H1 (cell line): Measurements from ENCODE around the gene ANKH. TPM values are rescaled to one million over a fixed set of nuclear protein-coding genes. Genes with fewer than 3 reads are reported as not detected.

Experiments
- CTCF ChIA-PET: fragments of 300-600 bp; sonication (Branson Sonifier 250); formaldehyde crosslinking; loops from one replicate; lab custom pipeline; 2021; ENCODE audit not compliant: partially characterized antibody; lab: Charles Lee
- POLR2A ChIA-PET: fragments of 300-600 bp; sonication (Branson Sonifier 250); formaldehyde crosslinking; loops from one replicate; lab custom pipeline; 2021; ENCODE audit warnings: inconsistent platforms; ENCODE audit not compliant: partially characterized antibody; lab: Charles Lee
- DNase-seq, 2 experiments: peaks; one replicate each; pipeline versions ENCODE4 v3.0.0 to v3.0.0-alpha.2; 2010 to 2022; ENCODE audit warnings: low spot score in 2 of 2, low read depth in 1 of 2, mixed read lengths in 1 of 2
- FAIRE-seq: peaks from 2 replicates; lab custom pipeline; 2011; peaks lifted over from hg19 to GRCh38; lab: Jason Lieb, UNC
- H2AFZ ChIP-seq: 2 replicates; pipeline ENCODE4 v1.8.1; 2012; ENCODE audit warnings: low read length, inconsistent platforms
- H2AK5ac ChIP-seq: 2 replicates; pipeline ENCODE4 v1.6.1; 2013; ENCODE audit warnings: low read depth, low read length
- H2BK120ac ChIP-seq: replicated peaks from 2 replicates; pipeline ENCODE3; 2013; ENCODE audit warnings: low read depth, low read length, inconsistent platforms
- H2BK12ac ChIP-seq: 2 replicates; pipeline ENCODE4 v1.6.1; 2013; ENCODE audit warnings: low read depth, low read length
- H2BK15ac ChIP-seq: 2 replicates; pipeline ENCODE4 v1.6.1; 2013; ENCODE audit warnings: low read length
- H2BK20ac ChIP-seq: 2 replicates; pipeline ENCODE4 v1.6.1; 2013; ENCODE audit warnings: low read length
- H2BK5ac ChIP-seq: 2 replicates; pipeline ENCODE4 v1.6.1; 2013; ENCODE audit warnings: low read depth, low read length
- H3K14ac ChIP-seq: 2 replicates; pipeline ENCODE4 v1.6.1; 2013; ENCODE audit warnings: inconsistent platforms; ENCODE audit not compliant: insufficient read length
- H3K18ac ChIP-seq: 2 replicates; pipeline ENCODE4 v1.6.1; 2013; ENCODE audit warnings: low read length; ENCODE audit errors: extremely low read depth
- H3K23ac ChIP-seq: 2 replicates; pipeline ENCODE4 v1.6.1; 2013; ENCODE audit warnings: inconsistent platforms; ENCODE audit not compliant: insufficient read length
- H3K23me2 ChIP-seq: 2 replicates; pipeline ENCODE4 v1.6.1; 2013; ENCODE audit warnings: low read depth, low read length
- H3K27ac ChIP-seq: 2 replicates; pipeline ENCODE4 v1.6.1; 2011; ENCODE audit warnings: low read depth, low read length, inconsistent platforms
- H3K27me3 ChIP-seq, 4 experiments: replicated peaks in 1 of 4; 1 replicate in 1 of 4; 2 replicates in 3 of 4; pipeline versions ENCODE4 v1.6.1 to v1.8.1; 2011 to 2013; ENCODE audit warnings: low read length in 3 of 4, mild to moderate bottlenecking in 3 of 4, inconsistent platforms in 2 of 4, mixed read lengths in 2 of 4, moderate library complexity in 1 of 4; ENCODE audit not compliant: control insufficient read depth in 3 of 4, insufficient read depth in 3 of 4; ENCODE audit errors: extremely low read depth in 1 of 4
- H3K36me3 ChIP-seq, 4 experiments: 2 replicates each; pipeline versions ENCODE4 v1.6.1 to v1.8.1; 2011 to 2013; ENCODE audit warnings: mild to moderate bottlenecking in 4 of 4, low read length in 3 of 4, moderate library complexity in 2 of 4, control low read depth in 1 of 4, inconsistent platforms in 1 of 4; ENCODE audit not compliant: insufficient read depth in 4 of 4, control insufficient read depth in 2 of 4
- H3K4ac ChIP-seq: replicated peaks from 2 replicates; pipeline ENCODE3; 2013; ENCODE audit warnings: low read length, low read depth, mixed read lengths, inconsistent platforms; ENCODE audit not compliant: insufficient read length
- H3K4me1 ChIP-seq, 4 experiments: replicated peaks in 1 of 4; 1 replicate in 1 of 4; 2 replicates in 3 of 4; pipeline versions ENCODE4 v1.6.1 to v1.8.1; 2011 to 2013; ENCODE audit warnings: low read length in 3 of 4, inconsistent platforms in 2 of 4, mixed read lengths in 1 of 4; ENCODE audit not compliant: insufficient read depth in 4 of 4, control insufficient read depth in 3 of 4
- H3K4me2 ChIP-seq, 2 experiments: 2 replicates each; pipeline versions ENCODE4 v1.6.1 to v1.8.1; 2011 to 2013; ENCODE audit warnings: low read depth in 2 of 2, low read length in 2 of 2, control low read depth in 1 of 2, inconsistent platforms in 1 of 2, mild to moderate bottlenecking in 1 of 2; ENCODE audit not compliant: insufficient read depth in 1 of 2
- H3K4me3 ChIP-seq, 4 experiments: fragments of 200-600, 300-600 bp in 1 of 4; sonication (generic), shearing (Covaris generic), sonication (Bioruptor Twin) in 1 of 4; 2 replicates each; pipeline versions ENCODE4 v1.5.1 to v1.8.1; 2011 to 2016; ENCODE audit warnings: low read length in 4 of 4, low read depth in 3 of 4, control low read depth in 2 of 4, inconsistent platforms in 2 of 4, mild to moderate bottlenecking in 2 of 4, mixed read lengths in 1 of 4, moderate library complexity in 1 of 4; ENCODE audit not compliant: insufficient read depth in 2 of 4; ENCODE audit errors: extremely low read depth in 1 of 4
- H3K56ac ChIP-seq: replicated peaks from 2 replicates; pipeline ENCODE3; 2013; ENCODE audit warnings: low read depth, mild to moderate bottlenecking, mixed read lengths, low read length, inconsistent platforms; ENCODE audit not compliant: insufficient read length
- H3K79me1 ChIP-seq: 2 replicates; pipeline ENCODE4 v1.6.1; 2013; ENCODE audit warnings: low read depth, low read length, control low read depth
- H3K79me2 ChIP-seq, 2 experiments: 2 replicates each; pipeline versions ENCODE4 v1.6.1 to v1.8.1; 2012 to 2013; ENCODE audit warnings: low read length in 2 of 2, mild to moderate bottlenecking in 2 of 2, inconsistent platforms in 1 of 2; ENCODE audit not compliant: insufficient read depth in 2 of 2, control insufficient read depth in 1 of 2
- H3K9ac ChIP-seq, 4 experiments: replicated peaks in 1 of 4; 1 replicate in 1 of 4; 2 replicates in 3 of 4; pipeline versions ENCODE4 v1.6.1 to v1.8.1; 2011 to 2013; ENCODE audit warnings: low read depth in 3 of 4, low read length in 3 of 4, control low read depth in 2 of 4, mild to moderate bottlenecking in 2 of 4, moderate library complexity in 2 of 4, inconsistent platforms in 1 of 4; ENCODE audit errors: extremely low read depth in 1 of 4
- H3K9me3 ChIP-seq, 2 experiments: 2 replicates each; pipeline versions ENCODE4 v1.6.1 to v1.8.1; 2012 to 2013; ENCODE audit warnings: mild to moderate bottlenecking in 2 of 2, moderate library complexity in 2 of 2, control low read depth in 1 of 2, inconsistent platforms in 1 of 2, low read depth in 1 of 2, low read length in 1 of 2, mixed read lengths in 1 of 2; ENCODE audit not compliant: insufficient read depth in 2 of 2
- H4K20me1 ChIP-seq, 2 experiments: replicated peaks in 1 of 2; 2 replicates each; pipeline versions ENCODE3 to v1.8.1; 2011 to 2013; ENCODE audit warnings: inconsistent platforms in 2 of 2, low read length in 2 of 2, mild to moderate bottlenecking in 1 of 2; ENCODE audit not compliant: insufficient read depth in 2 of 2, control insufficient read depth in 1 of 2
- H4K5ac ChIP-seq: 2 replicates; pipeline ENCODE4 v1.6.1; 2013; ENCODE audit warnings: low read length, low read depth, mixed read lengths, inconsistent platforms; ENCODE audit not compliant: insufficient read length
- H4K8ac ChIP-seq: 2 replicates; pipeline ENCODE4 v1.8.0; 2013; ENCODE audit warnings: mild to moderate bottlenecking, moderate library complexity, low read length, inconsistent platforms; ENCODE audit not compliant: insufficient read depth; ENCODE audit errors: extremely low read depth
- H4K91ac ChIP-seq: replicated peaks from 2 replicates; pipeline ENCODE3; 2013; ENCODE audit warnings: low read length, mixed read lengths, inconsistent platforms; ENCODE audit not compliant: insufficient read length
- JUN ChIP-seq: IDR thresholded peaks from 2 replicates; pipeline ENCODE4 v1.6.1; 2011; ENCODE audit warnings: low read depth, mild to moderate bottlenecking, improper control_type of control experiment, low read length
- KDM4A ChIP-seq: IDR thresholded peaks from one replicate; pipeline ENCODE4 v1.7.1; 2012; ENCODE audit warnings: low read depth, mild to moderate bottlenecking, moderate library complexity, low read length, inconsistent platforms; ENCODE audit not compliant: severe bottlenecking
- POU5F1 ChIP-seq: IDR thresholded peaks from 2 replicates; pipeline ENCODE4 v1.6.1; 2011; ENCODE audit warnings: low read depth, mild to moderate bottlenecking, low read length, moderate library complexity
- SIX5 ChIP-seq: IDR thresholded peaks from 2 replicates; pipeline ENCODE4 v1.6.1; 2011; ENCODE audit warnings: mild to moderate bottlenecking, low read depth, low read length
- TBP ChIP-seq: IDR thresholded peaks from 2 replicates; pipeline ENCODE4 v1.6.1; 2011; ENCODE audit warnings: low read depth, low read length, improper control_type of control experiment
- USF2 ChIP-seq: IDR thresholded peaks from 2 replicates; pipeline ENCODE4 v1.6.1; 2011; ENCODE audit warnings: low read length, improper control_type of control experiment
- WGBS, 2 experiments: shearing (Covaris generic) in 1 of 2; methylation state at CpG; one replicate each; pipeline versions ENCODE4 v1.1.6 to v1.1.7; 2013 to 2015; ENCODE audit warnings: low lambda C conversion rate in 2 of 2, mixed read lengths in 2 of 2, inconsistent platforms in 1 of 2, low coverage in 1 of 2, missing lambda C conversion rate in 1 of 2; ENCODE audit not compliant: insufficient replicate concordance in 2 of 2, insufficient coverage in 1 of 2, insufficient read length in 1 of 2; ENCODE audit errors: extremely low coverage in 1 of 2, missing lambda C conversion rate in 1 of 2; 5-methylcytosine and 5-hydroxymethylcytosine counted together
- polyA plus RNA-seq, 7 experiments: library from polyadenylated mRNA; depleted of rRNA in 3 of 7; stranded (reverse) in 5 of 7; unstranded in 2 of 7; fragments of >200 nt in 5 of 7; fragments of 200-250 nt in 2 of 7; gene quantifications; 1 replicate in 5 of 7; 2 replicates in 1 of 7; 4 replicates in 1 of 7; pipeline versions ENCODE4 v1.2.1 to v1.2.3, GENCODE V29; 2011 to 2013; ENCODE audit warnings: missing spikeins in 2 of 7, mixed read lengths in 2 of 7
- total RNA-seq: library from RNA; stranded (reverse); fragmentation: NEBNext Ultra II Directional; extraction: Animal tissue kit (Norgen Biotek cat#: 25700); gene quantifications from 2 replicates; pipeline ENCODE4 v1.2.1, GENCODE V29; 2021

The ANKH gene
- total and polyA plus RNA-seq, 2 of the 8 experiments (the other 6 are each of a cell fraction or from before 2014, with no cell fraction given), result 5.3 to 13.0 TPM

DNA sequence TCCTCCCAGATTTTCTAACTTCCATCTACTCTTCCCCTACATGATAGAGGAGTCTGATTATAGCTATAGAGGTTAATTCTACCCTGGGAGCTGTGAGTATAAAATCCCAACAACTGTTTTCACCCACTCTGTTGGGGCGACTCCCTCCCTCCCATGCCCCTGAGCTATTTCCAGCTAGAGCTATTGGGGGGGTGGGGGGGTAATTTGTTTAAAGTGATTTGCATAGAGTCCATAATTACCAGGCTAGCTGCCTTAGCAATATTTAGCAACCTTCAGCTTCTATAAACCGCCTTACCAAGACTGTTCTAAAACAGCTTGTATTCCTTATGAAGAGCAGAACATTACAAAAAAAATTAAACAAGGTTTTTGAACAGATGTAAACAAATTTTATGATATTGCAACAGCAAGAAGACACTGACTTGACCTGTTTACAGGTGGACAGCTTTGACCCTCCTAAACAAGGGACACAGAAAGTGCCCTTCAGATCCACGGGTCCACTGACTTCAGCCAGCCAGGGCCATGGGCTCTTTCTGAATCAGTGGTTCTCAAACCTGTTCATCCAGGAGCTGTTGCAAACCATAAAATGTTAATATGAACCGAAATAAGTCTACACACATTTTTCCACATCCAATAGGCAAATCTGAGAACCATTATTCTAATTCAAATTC lies 108.9 kb downstream of the ANKH start:
- H2BK20ac ChIP-seq, result no peak overlapping the region
- H2BK15ac ChIP-seq, result no peak overlapping the region
- no peak overlapping the region for H3K23ac ChIP-seq
- FAIRE-seq (no peak), DNase-seq (no peak)
- H3K18ac ChIP-seq, result no peak overlapping the region
- H3K4me1 ChIP-seq, result no peaks in the 10 kb centered on the region
- H3K4me3 ChIP-seq, result no peak overlapping the region
- no peak for TF ChIP-seq USF2
- no peak for TF ChIP-seq SIX5
- TF ChIP-seq JUN, result no peak
- no peak for TF ChIP-seq POU5F1
- TF ChIP-seq KDM4A, result no peak
- no peak for TF ChIP-seq TBP
- no peaks in the 10 kb centered on the region for H4K20me1 ChIP-seq
- H3K4me2 ChIP-seq, result no peak overlapping the region
- no peak overlapping the region for H3K56ac ChIP-seq
- ChIA-PET CTCF (interaction anchor here (1.3 to 3.3 kb wide), 4 partner anchors 12 to 35 kb away, joined by 3 to 18 read pairs (median 6); no protein-coding TSS in a partner anchor), POLR2A (interaction anchor here (1.3 kb wide), 1 partner anchor 16 kb away, joined by 3 read pairs; no protein-coding TSS in a partner anchor)
- H2BK120ac ChIP-seq, result no peak overlapping the region
- no peak overlapping the region for H3K4ac ChIP-seq
- no peak overlapping the region for H2AK5ac ChIP-seq
- no peak overlapping the region for H3K9ac ChIP-seq
- H3K27me3 ChIP-seq, result no peaks in the 10 kb centered on the region
- H3K9me3 ChIP-seq, result no peaks in the 10 kb centered on the region
- no peaks in the 10 kb centered on the region for H3K79me2 ChIP-seq
- H3K36me3 ChIP-seq, result no peaks in the 10 kb centered on the region
- no peaks in the 10 kb centered on the region for H3K23me2 ChIP-seq
- no peak overlapping the region for H2AFZ ChIP-seq
- no peak overlapping the region for H4K91ac ChIP-seq
- 86% methylated on average over 4 of the region's 4 CpGs; no CpG with 5 or more reads in 1 of the 2 experiments for WGBS, 2 experiments
- no peak overlapping the region for H2BK12ac ChIP-seq
- H4K5ac ChIP-seq, result no peak overlapping the region
- no peak overlapping the region for H2BK5ac ChIP-seq
- H4K8ac ChIP-seq, result no peak overlapping the region
- H3K27ac ChIP-seq, result no peak overlapping the region
- H3K14ac ChIP-seq, result no peak overlapping the region
- H3K79me1 ChIP-seq, result no peaks in the 10 kb centered on the region
